Common myeloid progenitor, CD34-positive (primary cell): ENCODE results near the gene FRMD4A.
A peak's percentile ranks its signal among the peaks of the same experiment; 100 is the strongest.

Experiments
- CTCF ChIA-PET: fragments of 350-600 bp; sonication (Branson Sonifier 250); formaldehyde crosslinking; loops from one replicate; lab custom pipeline; 2021; ENCODE audit warnings: antibody characterized with exemption; lab: Charles Lee
- POLR2A ChIA-PET: fragments of 350-600 bp; sonication (Branson Sonifier 250); formaldehyde crosslinking; loops from one replicate; lab custom pipeline; 2021; ENCODE audit warnings: antibody characterized with exemption; lab: Charles Lee
- DNase-seq, 3 donors: peaks; one replicate each; pipeline versions ENCODE4 v3.0.0 to v3.0.0-alpha.2; 2013
- H3K27ac ChIP-seq, 2 experiments: 1 replicate in 1 of 2; 2 replicates in 1 of 2; pipeline ENCODE4 v1.7.0; 2013; ENCODE audit warnings: inconsistent platforms in 2 of 2, low read length in 2 of 2, mild to moderate bottlenecking in 2 of 2, low read depth in 1 of 2, moderate library complexity in 1 of 2; ENCODE audit not compliant: severe bottlenecking in 2 of 2, insufficient read depth in 1 of 2, poor library complexity in 1 of 2
- H3K27me3 ChIP-seq, 5 experiments: replicated peaks in 2 of 5; 1 replicate in 3 of 5; 2 replicates in 2 of 5; pipeline versions ENCODE4 v1.6.1 to v1.7.0; 2013; ENCODE audit warnings: low read length in 4 of 5, mild to moderate bottlenecking in 2 of 5, moderate library complexity in 2 of 5, inconsistent platforms in 1 of 5; ENCODE audit not compliant: insufficient read depth in 5 of 5, control insufficient read depth in 4 of 5
- H3K36me3 ChIP-seq, 4 experiments: 1 replicate in 2 of 4; 2 replicates in 2 of 4; pipeline versions ENCODE4 v1.6.1 to v1.7.0; 2013; ENCODE audit warnings: low read length in 3 of 4, control low read depth in 1 of 4, mild to moderate bottlenecking in 1 of 4; ENCODE audit not compliant: control insufficient read depth in 4 of 4, insufficient read depth in 4 of 4
- H3K4me1 ChIP-seq, 4 experiments: 1 replicate in 3 of 4; 2 replicates in 1 of 4; pipeline versions ENCODE4 v1.6.1 to v1.7.1; 2013; ENCODE audit warnings: low read length in 3 of 4, mild to moderate bottlenecking in 3 of 4, control low read depth in 1 of 4, inconsistent platforms in 1 of 4, moderate library complexity in 1 of 4; ENCODE audit not compliant: control insufficient read depth in 4 of 4, insufficient read depth in 4 of 4; ENCODE audit errors: control extremely low read depth in 1 of 4
- H3K4me3 ChIP-seq, 7 experiments: 1 replicate in 4 of 7; 2 replicates in 3 of 7; pipeline versions ENCODE4 v1.5.1 to v1.7.0; 2013; ENCODE audit warnings: mild to moderate bottlenecking in 7 of 7, low read length in 6 of 7, moderate library complexity in 6 of 7, inconsistent platforms in 2 of 7, low read depth in 2 of 7, control low read depth in 1 of 7; ENCODE audit not compliant: insufficient read depth in 4 of 7, control insufficient read depth in 1 of 7; ENCODE audit errors: extremely low read depth in 1 of 7
- H3K9me3 ChIP-seq, 5 experiments: 1 replicate in 4 of 5; 2 replicates in 1 of 5; pipeline versions ENCODE4 v1.6.1 to v1.7.1; 2013; ENCODE audit warnings: low read length in 4 of 5, mild to moderate bottlenecking in 2 of 5, inconsistent platforms in 1 of 5, low read depth in 1 of 5, moderate library complexity in 1 of 5; ENCODE audit not compliant: control insufficient read depth in 4 of 5, insufficient read depth in 2 of 5; ENCODE audit errors: control extremely low read depth in 1 of 5
- WGBS: methylation state at CpG from one replicate; pipeline ENCODE4 v1.1.5; 2013; ENCODE audit not compliant: insufficient coverage; 5-methylcytosine and 5-hydroxymethylcytosine counted together

The FRMD4A gene

DNA sequence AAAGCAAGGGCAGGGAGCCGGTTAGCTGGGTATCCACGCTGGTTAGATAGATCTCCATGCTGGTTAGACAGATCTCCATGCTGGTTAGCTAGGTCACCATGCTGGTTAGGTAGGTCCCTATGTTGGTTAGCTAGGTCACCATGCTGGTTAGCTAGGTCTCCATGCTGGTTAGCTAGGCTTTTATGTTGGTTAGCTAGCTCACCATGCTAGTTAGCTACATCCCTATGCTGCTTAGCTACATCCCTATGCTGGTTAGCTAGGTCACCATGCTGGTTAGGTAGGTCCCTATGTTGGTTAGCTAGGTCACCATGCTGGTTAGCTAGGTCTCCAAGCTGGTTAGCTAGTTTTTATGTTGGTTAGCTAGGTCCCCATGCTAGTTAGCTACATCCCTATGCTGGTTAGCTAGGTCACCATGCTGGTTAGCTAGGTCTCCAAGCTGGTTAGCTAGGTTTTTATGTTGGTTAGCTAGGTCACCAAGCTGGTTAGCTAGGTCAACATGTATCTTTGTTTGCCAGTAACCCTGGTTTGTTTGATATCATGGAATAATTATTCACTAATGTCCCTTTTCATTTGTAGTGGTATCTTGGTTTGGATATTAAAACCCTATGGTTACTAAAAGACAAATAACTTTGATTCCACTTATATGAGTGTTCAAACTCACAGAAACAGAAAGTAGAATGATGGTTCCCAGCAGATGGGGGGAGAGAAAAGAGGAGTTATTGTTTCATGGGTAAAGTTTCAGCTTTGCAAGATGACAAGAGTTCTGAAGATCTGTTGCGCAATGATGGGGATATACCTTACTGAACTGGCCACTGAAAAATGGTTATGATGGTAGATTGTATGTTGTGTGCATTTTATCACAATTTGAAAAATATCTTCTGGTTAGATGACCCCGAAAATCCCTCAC lies 607.7 kb downstream of the FRMD4A start:
- POLR2A ChIA-PET, result no interaction called here

DNA sequence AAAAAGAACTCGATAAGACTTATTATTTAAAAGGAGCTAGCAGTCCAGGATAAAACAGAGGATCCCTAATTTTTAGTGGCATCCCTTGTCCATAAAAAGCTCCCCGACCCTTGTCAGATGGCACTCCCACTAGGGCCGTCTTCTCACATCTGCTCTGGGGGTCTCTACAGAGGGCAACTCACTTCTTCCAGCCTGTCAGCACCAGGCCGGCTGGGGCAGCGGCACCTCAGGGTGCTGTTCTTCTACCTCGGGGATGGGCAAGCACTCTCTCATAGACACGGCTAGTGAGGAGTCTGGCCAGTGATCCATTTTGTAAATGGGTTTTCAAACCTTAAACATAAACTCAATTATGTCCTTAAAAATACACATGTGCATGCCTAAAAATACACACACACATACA lies 609.2 kb downstream of the FRMD4A start:
- POLR2A ChIA-PET, result no interaction called here

More for the DNA sequence above, 607.7 kb downstream of the FRMD4A start:
- CTCF ChIA-PET, result interaction anchor here (0.7 to 1.9 kb wide), 6 partner anchors 10 to 1034 kb away, joined by 3 to 5 read pairs (median 4); no protein-coding TSS in a partner anchor
- no peaks in the 10 kb centered on the region for H3K9me3 ChIP-seq
- H3K4me3 ChIP-seq, result no peak overlapping the region
- no peaks in the 10 kb centered on the region for H3K27me3 ChIP-seq
- no peaks in the 10 kb centered on the region for H3K36me3 ChIP-seq
- DNase-seq, result no peak
- WGBS, result 89% methylated on average over 3 of the region's 4 CpGs
- peaks cover 5 to 19% (median 17%) of the 10 kb centered on the region in 4 experiments for H3K4me1 ChIP-seq
- H3K27ac ChIP-seq, result no peak overlapping the region

GRCh38 chr10:13720699-13721098 lies 610.0 kb downstream of the FRMD4A start:
- no peaks in the 10 kb centered on the region for H3K36me3 ChIP-seq
- H3K9me3 ChIP-seq, result no peaks in the 10 kb centered on the region
- ChIA-PET CTCF (no interaction called here), POLR2A (no interaction called here)
- DNase-seq, result no peak
- peaks cover 5 to 26% (median 23%) of the 10 kb centered on the region in 4 experiments for H3K4me1 ChIP-seq
- no peak overlapping the region for H3K4me3 ChIP-seq
- no peak overlapping the region for H3K27ac ChIP-seq
- no peaks in the 10 kb centered on the region for H3K27me3 ChIP-seq
- WGBS, result 97% methylated on average over 3 of the region's 4 CpGs

More for the DNA sequence above, 609.2 kb downstream of the FRMD4A start:
- Histone ChIP-seq H3K27me3 (no peaks in the 10 kb centered on the region), H3K9me3 (no peaks in the 10 kb centered on the region), H3K27ac (no peak overlapping the region), H3K36me3 (no peaks in the 10 kb centered on the region), H3K4me1 (peaks cover 5 to 26% (median 23%) of the 10 kb centered on the region in 4 experiments), H3K4me3 (no peak overlapping the region)
- no peak for DNase-seq
- 97% methylated on average over 6 of the region's 7 CpGs for WGBS
- CTCF ChIA-PET, result interaction anchor here (1.8 kb wide), 1 partner anchor 17 kb away, joined by 4 read pairs; no protein-coding TSS in a partner anchor

DNA sequence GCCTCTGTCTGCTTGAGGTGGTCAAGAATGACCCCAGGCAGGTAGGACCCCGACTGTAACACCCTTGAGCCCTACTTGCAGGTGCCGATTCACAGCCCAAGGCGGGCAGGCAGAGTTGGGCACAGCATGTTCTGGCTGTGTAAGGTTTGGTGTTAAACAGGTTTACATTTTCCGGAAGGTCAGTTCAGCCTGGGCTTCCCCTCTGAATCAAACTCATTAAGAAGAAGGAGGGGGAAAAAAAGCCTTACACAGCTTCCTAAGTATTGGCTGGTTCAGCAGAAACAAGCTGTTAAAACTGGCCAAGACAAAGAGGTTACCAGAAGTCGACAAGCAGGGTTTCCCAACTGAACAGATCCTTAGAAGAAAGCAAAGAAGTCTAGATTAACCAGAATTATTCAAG lies 611.3 kb downstream of the FRMD4A start:
- CTCF ChIA-PET, result interaction anchor here (1.3 to 1.9 kb wide), 5 partner anchors 8 to 58 kb away, joined by 3 to 9 read pairs (median 4); no protein-coding TSS in a partner anchor
- DNase-seq, result no peak

GRCh38 chr10:13718820-13719219 lies 611.9 kb downstream of the FRMD4A start:
- CTCF ChIA-PET, result interaction anchor here (0.8 to 1.9 kb wide), 7 partner anchors 9 to 58 kb away, joined by 3 to 9 read pairs (median 3); no protein-coding TSS in a partner anchor
- Histone ChIP-seq H3K27ac (no peak overlapping the region), H3K4me1 (peaks cover 5 to 26% (median 23%) of the 10 kb centered on the region in 4 experiments), H3K4me3 (peak overlapping the region in 6 of 7 experiments; percentile 10 to 76 (median 56)), H3K27me3 (no peaks in the 10 kb centered on the region), H3K36me3 (no peaks in the 10 kb centered on the region), H3K9me3 (no peaks in the 10 kb centered on the region)
- DNase-seq, result no peak
- 89% methylated on average over 3 of the region's 4 CpGs for WGBS
- POLR2A ChIA-PET, result no interaction called here

More for the DNA sequence above, 611.3 kb downstream of the FRMD4A start:
- H3K27me3 ChIP-seq, result no peaks in the 10 kb centered on the region
- H3K9me3 ChIP-seq, result no peaks in the 10 kb centered on the region
- no peaks in the 10 kb centered on the region for H3K36me3 ChIP-seq
- POLR2A ChIA-PET, result no interaction called here
- no peak overlapping the region for H3K27ac ChIP-seq
- WGBS, result 86% methylated on average over 3 of the region's 5 CpGs
- no peak overlapping the region for H3K4me3 ChIP-seq
- H3K4me1 ChIP-seq, result peaks cover 5 to 26% (median 23%) of the 10 kb centered on the region in 4 experiments

DNA sequence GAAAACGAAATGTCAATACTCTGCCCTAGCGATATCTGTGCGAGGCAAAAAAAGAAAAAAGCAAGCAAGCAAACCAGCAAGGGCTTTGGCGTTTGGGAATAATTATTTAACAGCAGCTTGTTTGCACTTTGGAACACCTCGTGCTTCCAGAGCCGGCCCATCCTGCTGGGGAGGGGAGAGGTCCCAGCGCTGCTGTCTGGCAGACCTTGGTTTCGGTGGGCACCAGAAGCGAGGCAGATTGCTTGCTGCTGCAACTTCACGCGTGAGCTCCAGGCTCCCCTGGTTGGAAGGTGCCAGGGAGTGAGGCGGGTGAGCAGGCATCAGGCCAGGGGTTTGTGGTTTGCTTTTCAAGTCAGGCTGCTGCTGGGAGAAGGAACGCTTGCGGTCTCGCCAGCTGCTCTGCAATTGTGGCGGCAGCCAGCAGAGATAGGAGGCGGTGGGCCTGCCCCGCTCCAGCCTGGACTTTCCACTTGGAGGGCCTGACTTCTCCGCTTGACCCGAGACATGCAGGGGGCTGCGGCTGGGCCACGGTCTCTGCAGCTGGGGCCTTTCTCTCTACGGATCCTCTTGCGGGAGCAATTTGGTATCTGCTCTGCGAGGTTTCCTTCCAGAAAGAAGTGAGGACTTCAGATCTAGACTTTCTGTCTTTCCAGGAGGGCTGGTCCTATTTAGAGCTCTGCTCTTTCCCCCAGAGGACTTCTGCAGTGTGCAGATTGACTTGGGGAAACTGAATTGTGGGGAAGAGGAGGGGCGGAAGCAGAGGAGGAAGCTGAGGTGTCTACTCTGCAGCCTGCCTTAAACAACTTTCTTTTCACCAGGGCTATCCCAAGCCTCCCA lies 612.6 kb downstream of the FRMD4A start:
- Histone ChIP-seq H3K4me1 (peaks cover 8 to 30% (median 26%) of the 10 kb centered on the region in 4 experiments), H3K27me3 (no peaks in the 10 kb centered on the region), H3K27ac (no peak overlapping the region), H3K36me3 (no peaks in the 10 kb centered on the region), H3K9me3 (no peaks in the 10 kb centered on the region), H3K4me3 (peak overlapping the region; percentile 13 to 76 (median 55))
- whole genome bisulfite sequencing, result 0% methylated on average over 23 of the region's 26 CpGs
- peak; percentile 91 to 98 (median 98) for DNase-seq
- POLR2A ChIA-PET, result no interaction called here
- CTCF ChIA-PET, result interaction anchor here (0.6 to 1.9 kb wide), 9 partner anchors 9 to 85 kb away, joined by 3 to 9 read pairs (median 3); no protein-coding TSS in a partner anchor
